OCI-M1 (cell line): ENCODE data around the gene KIF3A.
A peak's percentile ranks its signal among the peaks of the same experiment; 100 is the strongest.

Experiments
- DNase-seq: peaks from one replicate; lab custom pipeline; 2025; lab: John Stamatoyannopoulos, UW

The KIF3A gene

DNA sequence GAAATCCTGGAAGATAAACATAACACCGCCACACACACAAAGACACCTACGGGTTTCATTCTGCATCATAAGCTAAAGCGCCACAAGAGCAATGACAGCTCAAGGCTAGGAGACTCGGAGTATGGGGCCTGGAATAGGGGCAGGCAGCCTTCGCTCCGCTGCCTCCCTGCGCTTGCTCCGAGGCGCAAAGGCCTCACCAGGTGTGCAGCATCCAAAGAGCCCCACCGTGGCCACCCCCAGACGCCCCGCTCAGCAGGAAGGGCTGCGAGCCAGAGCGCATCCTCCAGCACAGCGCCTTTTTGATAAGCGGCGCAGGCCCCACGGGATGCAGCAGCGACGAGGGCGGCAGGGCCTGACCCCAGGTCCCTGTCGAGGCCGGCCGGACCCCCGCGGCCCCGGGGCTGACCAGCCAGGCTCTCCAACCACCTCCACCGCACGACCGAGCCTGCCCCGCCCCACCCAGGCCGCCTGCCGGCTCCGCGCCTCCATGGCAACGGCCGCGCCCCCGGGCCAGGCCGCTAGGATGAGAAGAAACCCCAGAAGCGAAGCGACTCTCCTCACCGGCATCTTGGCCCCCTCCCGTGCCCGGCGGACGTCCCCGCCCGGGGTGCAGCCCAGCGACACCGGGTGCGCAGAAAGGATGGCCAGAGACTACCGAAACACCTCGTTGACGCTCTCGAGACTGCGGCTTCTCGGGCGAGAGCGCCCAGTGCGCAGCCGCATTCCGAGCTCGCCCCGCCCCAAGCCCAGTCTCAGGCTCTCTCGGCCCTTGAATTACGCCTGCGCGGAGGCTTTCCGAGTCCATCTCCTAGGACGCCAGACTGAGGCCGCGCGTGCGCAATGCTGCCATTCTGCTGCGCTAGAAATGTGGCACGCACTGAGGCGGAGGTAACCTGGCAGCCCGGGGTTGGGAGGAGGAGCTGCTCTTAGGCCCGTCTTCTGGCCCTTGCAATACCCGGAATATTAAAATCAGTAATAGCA, at the start of gene KIF3A:
Gene KIF3A, minus strand, starts transcription at position 694 of the 981 bp plus-strand sequence. Its CDS starts 127 bp downstream, at position 567.
- peak; percentile 98 for DNase-seq

DNA sequence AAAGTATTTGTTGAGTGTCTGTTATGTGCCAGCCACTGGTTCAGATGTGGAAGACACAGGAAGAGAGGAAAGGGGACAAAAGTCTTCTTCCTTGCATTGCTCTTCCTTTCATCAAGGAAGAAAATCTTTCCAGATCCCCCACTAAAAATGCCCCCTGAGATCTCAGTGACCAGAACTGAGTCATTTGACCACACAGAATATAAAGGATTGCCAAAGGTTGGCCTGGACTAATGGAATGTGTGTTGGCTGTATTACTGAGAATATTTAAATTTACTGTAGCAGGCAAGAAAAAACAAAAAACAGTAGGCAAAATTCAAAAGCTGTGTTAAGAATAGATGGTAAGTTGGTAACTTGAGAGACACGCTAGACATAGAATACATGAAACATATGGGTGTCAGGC, 49.7 kb upstream of the KIF3A start:
- DNase-seq = no peak

DNA sequence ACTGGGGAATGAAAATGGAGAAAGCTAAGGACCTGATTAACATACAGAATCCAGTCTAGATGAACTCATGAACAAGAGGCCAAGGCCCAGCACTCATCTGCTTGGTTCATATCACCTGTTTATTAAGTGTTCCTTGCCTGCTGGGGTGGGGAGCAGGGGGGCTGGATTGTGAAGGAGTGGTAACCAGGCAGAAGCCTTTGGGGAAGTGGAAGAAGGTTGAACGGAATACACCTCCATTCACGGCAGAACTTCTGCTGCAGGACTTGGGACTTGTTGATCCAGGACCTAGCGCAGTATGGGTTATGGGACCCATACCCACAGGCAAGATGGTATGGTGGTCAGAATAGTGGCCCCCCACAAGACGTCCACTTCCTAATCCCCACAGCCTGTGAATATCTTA, 48.5 kb upstream of the KIF3A start:
- no peak for DNase-seq

DNA sequence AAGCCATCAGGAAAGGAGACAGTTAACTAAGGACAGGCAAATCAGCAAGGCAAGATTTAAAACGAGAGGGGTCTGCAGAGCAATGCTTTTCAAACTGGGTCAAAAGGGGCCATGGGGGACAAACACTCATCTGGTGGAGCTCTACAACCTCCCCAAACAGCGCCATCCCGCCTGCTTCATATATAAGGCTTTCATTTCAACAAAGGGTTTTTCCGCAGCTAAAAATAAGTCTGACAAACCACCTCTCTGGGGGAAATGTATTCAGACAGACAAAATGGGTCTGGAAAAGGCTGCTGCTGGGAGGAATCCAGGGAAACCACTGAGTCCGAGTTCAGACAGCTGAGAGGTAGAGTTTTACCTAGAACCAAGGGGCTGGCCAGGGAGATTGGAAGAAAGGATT, 48.0 kb upstream of the KIF3A start:
- DNase-seq = no peak

DNA sequence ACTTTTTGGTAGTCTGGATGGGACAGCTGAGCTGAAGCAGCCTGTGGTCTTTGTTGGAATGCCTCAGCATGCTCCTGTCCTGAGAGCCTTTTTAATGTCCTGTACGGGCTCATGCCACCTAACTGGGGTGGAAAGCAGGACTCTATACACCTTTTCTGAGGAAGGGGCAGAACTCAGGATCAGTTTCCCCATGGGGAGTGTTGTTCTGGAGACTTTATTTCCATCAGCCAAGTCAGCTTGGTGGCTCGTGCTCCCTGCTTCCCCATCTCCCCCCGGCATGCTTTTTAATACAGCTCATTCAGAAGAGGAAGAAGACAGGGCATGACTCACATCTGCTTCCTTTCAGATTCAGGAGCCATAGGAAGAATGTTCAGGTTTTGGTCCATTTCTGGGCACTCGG, 44.8 kb upstream of the KIF3A start:
- DNase-seq = peak; percentile 26

DNA sequence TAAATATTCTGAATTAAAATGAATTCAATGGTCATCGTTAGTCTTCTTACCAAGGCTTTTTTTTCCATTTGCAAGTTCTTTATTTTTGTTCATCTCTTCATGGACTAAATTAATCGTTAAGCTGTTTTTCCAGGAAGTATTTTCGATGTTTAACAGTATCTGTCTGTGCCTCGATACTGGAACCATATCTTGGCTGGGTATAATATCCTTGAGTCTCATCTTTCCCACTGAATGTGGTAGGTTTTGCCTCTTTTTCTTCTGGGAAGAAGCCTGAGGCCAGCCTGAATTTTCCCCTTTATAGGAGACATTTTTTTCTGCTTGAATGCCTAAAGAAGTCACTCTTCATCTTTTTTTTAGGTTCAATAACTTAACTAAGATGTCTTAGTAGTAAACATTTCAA, 43.7 kb upstream of the KIF3A start:
- DNase-seq = no peak

DNA sequence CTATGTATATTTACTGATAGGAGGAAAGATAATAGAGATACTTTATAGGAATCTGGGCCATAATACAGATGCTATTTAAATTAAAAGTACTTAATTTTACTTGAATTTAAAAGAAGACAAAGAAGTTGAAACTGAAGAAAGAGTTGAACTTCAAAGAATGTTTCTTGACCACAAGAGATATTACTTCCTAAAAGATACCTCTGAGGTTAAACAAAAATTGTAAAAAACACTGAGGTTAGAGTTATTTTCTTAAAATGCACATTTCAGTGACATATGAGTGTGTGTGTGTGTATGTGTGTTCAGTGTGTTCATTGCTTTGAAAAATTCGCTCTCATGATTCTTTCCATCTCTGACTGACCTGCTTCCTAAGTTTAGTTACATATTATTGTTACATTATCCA, 43.2 kb upstream of the KIF3A start:
- no peak for DNase-seq

DNA sequence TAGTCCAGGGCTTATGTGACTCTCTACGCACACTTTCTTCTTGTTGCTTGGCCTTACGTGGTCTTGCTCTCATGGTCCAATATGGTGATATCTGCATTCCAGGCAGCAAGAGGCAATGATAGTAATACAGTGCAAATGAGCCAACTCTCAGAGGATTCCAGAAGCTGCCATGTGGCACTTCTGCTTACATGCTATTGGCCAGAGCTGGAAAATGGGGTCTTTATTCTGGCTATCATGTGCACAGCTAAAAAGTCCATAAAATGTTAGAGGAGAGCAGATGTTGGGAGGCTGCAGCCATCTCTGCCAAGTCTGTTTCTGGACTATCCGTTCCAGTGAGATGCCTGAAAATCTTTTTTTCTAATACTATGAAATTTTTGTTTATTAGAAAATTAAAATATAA, 42.6 kb upstream of the KIF3A start:
- no peak for DNase-seq

DNA sequence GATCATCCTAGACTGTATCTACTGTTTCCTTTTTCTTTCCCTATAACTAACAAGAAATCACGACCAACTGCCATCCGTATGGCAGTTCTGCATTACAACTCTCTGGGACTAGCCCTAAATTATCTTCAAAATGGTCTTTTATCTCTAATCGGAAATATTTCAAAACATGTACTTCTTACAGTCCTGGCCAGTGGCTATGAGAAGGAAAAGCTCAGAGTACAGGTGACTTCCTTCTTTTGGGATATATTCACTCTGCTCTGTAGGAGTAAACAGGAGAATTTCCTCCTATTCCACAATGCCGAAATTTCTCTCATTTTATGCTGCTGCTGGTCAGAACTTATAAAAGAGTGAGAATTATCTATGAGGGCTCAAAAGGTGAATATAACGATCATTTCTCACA, 41.5 kb upstream of the KIF3A start:
- peak; percentile 22 for DNase-seq

DNA sequence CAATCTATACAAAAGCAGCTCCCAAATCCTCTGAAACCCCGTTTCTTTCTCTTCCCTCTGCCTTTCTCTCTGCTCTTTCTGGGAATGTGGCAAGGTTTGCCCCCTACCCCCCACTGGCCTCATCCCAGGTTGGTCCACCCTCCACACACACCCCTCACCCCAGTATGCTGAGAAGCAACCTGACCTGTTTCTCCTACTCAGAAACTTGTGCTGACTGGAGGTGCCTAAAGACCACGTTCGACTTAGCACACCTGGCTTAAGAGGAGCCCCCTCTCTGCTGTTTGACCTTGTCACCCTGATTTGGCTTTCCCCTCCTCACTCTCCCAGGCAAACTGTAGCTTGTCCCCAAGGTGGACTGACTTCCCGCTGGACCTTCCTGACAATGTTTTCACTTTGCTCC, 40.8 kb upstream of the KIF3A start:
- DNase-seq = no peak

DNA sequence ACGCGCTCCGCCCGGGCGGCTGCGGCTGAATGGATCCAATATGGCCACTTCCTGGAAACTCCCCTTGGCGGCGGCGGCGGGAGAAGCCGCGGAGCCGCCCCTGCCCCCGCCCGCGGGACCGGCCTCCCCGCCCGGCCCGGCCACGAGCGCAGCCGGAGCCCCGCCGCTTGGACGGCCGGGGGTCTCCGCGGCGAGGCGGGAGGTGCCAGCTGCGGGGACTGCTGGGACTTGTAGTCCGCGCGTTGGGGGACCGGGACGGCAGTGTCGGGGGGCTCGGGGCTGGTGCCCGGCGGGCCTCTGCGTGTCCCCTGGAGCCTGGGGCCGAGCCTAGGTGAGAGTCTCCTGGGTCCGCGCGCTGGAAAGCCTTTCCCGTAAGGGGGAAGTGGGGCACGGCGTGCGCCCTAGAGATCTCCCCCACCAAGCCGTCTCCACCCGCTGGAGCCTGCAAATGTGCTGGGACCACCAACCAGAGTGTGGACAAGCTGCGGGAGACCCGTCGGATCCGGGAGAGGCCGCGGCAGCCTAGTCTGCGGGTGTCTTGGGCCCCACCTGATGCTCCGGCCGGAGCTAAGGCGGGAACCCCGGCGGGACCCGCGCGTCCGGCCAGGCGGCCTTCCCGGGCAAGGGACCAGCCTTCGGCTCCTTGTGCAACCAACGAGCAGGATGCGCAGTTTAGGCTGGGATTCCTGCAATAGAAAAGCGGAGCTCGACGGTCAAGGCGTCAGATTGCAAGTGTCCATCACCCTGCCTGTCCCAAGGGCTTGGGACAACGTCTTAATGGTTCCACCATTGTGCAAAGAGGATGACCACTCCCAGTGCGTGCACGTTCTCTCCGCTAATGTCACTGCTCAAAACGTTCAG, 40.1 kb upstream of the KIF3A start, which contains the start of gene SEPTIN8:
Gene SEPTIN8, minus strand, starts transcription at position 31 of the 861 bp plus-strand sequence. CDS start 102 bp downstream, outside the sequence.
- DNase-seq = peak; percentile 42

DNA sequence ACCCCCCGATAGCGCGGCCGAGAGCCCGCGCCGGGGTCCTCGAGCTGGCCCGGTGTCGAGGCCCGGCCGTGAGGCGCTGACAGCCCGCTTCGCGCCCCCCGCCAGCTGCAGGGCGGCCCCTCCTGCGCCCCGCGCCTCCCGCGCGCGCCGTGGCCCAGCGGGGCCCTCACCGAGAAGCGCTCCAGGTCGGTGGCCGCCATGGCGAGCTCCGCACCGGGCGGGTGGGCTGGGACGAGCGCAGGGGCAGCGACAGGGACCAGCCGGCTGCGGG, 39.5 kb upstream of the KIF3A start:
- no peak for DNase-seq

DNA sequence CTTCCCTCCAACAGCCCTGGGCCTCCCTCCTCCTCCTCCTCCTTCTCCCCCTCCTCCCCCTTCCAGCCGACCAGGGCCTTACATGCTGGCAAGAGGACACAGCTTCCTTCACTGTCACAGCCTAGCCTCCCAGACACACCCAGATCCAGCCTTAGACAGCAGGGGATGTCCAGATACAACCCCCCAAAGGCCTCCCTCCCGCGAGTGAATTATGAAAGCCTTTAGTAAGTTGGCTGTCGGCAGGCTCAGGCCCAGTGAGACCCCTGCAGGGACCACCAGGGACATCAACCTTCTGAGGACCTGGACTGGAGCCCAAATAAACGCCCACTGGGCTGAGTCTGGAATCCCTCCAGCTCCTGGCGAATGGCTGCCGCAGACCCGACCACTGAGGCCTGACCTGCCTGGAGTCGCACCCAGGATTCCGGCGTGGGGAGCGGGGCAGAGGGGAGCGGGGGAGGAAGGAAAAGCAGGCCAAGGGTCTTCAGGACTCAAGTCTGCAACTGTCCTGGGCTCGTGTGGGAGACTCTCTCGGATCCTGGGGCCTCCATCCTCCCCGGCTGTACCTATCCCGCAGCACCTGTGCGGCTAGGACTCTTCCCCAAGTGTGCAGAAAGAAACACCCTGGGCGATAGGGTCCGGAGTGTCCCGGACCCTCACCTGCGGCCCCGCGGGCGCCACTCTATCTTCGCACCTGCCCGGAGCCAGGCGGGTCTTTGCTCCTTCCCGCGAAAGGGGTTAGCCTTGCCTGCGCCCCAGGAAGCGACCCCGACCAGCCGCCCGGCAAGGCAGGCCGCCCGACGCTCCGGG, 39.0 kb upstream of the KIF3A start:
- DNase-seq = peak; percentile 65

DNA sequence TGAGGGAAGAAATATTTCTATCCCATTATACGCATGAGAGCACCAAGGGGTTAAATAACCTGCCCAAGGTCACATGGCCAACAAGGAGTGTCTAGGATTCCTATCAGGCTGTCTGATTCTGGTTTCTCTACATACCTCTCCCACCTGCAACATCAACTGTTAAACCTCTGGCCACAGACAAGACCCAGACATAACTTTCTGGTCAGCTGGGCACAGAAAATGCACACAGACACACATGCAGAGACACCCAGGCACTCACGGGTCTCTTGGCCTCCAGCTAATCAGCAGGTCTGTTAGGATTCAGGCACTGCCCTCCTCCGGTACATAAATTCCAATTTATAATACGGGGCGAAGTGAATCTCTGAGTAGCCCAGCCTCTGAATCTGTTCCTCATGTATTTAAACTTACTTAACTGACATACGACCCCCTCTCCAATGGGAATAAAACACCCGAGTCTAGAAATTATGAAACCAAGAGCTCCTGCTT, 38.2 kb upstream of the KIF3A start:
- DNase-seq = peak; percentile 40

DNA sequence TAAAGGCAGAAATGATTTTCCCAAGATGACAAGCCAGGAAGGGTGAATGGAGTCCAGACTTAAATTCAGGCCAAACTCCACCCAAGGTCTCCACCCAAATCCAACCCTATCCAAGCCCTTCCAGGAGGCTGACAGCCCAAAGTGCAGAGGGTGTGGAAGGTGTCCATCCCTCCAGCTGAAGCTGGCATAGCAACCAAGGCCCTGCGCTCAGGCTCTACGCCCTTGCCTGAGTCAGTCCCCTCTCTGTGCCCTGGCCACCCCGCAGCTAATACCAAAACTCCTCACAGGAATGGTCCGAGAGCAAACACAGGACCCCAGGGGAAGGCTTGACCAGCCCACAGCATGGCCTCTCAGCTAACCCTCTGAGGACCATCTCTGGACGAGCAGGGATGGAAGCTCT, 37.5 kb upstream of the KIF3A start:
- no peak for DNase-seq

DNA sequence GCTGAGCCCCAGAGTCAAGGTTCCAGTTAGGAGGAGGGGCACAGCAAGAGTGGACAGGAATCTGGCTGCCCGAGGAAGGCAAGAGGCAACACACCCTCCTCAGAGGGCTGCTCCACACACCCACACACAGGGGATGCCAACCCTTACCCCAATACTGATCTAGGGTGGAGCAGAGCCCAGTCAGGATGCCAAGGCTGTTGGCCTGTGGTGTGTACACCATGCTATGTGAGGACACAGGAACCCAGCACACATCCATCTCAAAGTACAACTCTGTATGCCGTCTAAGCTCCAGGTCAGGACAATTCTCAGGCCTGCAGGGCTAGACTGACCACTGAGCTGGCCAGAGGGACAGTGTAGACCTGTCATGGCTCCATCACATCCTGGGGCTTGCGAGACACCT, 37.1 kb upstream of the KIF3A start:
- no peak for DNase-seq

DNA sequence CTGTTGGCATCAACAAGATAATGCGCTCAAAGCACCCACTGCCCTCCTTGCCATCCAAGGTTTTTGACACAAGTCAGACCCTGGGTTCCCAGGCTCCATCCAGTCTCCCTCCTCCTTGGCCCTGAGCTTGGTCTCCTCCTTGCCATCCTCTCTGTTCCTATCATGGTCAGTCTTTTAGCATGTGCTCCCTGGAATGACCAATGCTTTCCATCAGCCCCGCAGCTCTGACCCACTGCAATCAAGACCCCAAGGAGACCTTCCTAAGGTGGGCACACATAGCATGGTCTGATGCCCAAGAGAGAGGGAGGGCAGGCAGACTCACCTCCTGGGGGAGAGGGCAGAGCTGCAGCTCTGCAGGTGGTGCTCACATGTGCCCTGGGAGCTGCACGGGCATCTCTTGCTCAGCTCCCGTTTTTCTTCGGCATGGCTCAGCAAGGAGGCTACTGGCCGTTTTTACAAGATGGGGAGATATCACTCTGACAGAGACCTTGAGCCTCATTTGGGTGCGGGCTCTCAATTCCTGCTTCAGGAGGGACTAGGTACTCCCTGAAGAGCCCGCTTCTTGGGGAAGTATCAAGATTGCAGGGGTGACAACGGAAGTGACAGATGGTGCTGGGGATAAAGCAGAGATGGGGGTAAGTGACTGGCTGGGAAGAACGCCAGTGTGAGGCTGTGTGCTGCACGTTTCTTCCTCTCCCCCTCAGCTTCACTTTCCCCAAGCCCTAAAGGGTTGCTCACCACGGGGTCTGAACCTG, 36.4 kb upstream of the KIF3A start:
- DNase-seq = peak; percentile 45

DNA sequence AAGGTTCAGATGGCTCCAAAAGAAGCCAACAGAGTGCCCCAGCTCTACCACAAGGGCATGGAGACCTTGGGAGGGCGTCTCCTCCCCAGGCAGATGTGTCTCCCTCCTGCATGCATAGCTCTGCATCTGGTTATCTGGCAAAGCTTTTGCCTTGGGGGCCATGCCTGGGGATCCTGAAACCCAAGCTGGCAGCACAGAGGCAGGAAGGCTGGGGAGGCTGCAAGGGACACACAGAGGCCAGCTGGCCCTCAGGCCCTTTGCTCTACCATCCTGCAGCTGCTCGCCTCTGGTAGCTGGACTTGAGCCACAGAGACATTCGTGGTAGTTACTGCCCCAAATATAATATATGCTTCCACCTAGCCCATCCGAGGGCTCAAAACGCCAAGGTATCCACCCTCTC, 35.8 kb upstream of the KIF3A start:
- DNase-seq = no peak

DNA sequence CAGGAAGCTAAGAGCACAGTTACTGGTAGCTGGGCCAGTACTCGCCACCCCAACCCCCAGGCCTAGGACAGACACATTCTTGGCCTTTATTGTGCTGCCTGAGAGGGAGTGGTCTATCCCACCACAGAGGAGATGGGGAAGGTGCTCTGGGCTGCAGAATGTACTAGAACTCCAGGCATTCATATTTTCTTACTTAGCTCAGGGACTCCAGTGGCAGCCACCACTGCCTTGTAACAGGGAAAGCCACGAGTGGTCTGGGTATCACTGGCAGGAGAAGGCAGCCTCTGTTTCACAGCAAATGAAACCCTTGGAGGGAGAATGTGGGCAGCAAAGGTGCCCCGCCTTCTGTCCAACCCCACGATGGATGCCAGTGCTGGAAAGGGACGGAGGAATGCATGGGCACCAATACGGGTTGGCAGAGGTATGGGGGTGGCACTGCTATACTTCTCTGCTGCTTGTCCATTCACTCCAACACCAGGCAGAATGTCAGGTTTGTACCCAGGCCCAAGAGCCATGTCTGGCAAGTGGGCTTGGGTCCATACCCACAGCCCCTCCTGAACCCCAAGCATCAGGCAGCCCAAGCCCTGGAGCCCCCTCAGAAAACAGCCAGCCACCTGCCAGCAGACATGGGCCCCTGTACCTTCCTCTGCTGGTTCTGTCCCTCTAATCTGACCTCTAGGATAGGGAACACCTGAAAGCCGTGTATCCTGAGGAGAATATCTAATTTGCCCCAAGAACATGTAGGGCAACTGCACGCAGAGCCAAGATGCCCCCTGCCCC, 35.1 kb upstream of the KIF3A start:
- DNase-seq = no peak

DNA sequence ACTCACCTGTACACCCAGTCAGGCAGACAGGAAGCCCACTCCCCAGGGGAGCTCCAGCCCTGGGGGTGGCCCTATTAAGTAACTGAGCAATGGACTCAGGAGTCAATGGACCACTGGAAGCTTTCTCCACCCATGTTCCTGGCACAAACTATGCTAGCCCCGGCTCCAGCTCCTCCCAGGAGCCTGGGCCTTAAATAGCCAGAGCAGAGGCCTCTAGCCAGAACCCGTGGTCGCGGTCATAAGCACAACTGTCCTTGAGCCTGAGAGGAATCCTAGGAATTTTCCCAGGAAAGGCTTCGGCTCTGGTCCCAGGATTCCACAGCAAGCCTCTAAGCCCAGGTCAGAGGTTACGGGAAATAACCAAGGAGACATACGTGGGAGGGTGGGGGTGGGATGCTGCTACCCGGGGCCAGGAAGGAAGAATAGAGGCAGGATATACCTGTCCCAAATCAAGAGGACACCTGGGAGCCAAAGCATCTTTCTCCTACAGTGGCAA, 34.2 kb upstream of the KIF3A start:
- DNase-seq = no peak
